DOHH2 (cell line): ENCODE measurements around the gene NBAS.

Source experiments
- H3F3A ChIP-seq: fragments of 200-600 bp; sonication (generic), shearing (Covaris generic); 2 replicates; pipeline ENCODE4 v1.6.0; 2016; ENCODE audit warnings: antibody characterized with exemption, mild to moderate bottlenecking; ENCODE audit not compliant: control insufficient read depth, insufficient read depth
- H3K27ac ChIP-seq: fragments of 200-600 bp; sonication (generic); 2 replicates; pipeline ENCODE4 v1.5.1; 2014; ENCODE audit warnings: low read depth, mild to moderate bottlenecking, low read length, moderate library complexity
- H3K27me3 ChIP-seq: fragments of 200-600 bp; sonication (generic); 2 replicates; pipeline ENCODE4 v1.6.1; 2014; ENCODE audit warnings: mild to moderate bottlenecking, low read length, mixed read lengths; ENCODE audit not compliant: control insufficient read depth
- H3K36me3 ChIP-seq: fragments of 200-600 bp; sonication (generic); 2 replicates; pipeline ENCODE4 v1.6.1; 2014; ENCODE audit warnings: mild to moderate bottlenecking, low read length, moderate library complexity, mixed read lengths; ENCODE audit not compliant: control insufficient read depth
- H3K4me1 ChIP-seq: fragments of 200-600 bp; sonication (generic); 2 replicates; pipeline ENCODE4 v1.6.1; 2014; ENCODE audit warnings: mild to moderate bottlenecking, low read length, mixed read lengths; ENCODE audit not compliant: control insufficient read depth
- H3K4me2 ChIP-seq: fragments of 200-600 bp; sonication (generic); 2 replicates; pipeline ENCODE4 v1.6.0; 2014; ENCODE audit warnings: mild to moderate bottlenecking, low read length, moderate library complexity
- H3K4me3 ChIP-seq: fragments of 200-600 bp; sonication (generic); 2 replicates; pipeline ENCODE4 v1.5.1; 2014; ENCODE audit warnings: mild to moderate bottlenecking, low read length, mixed read lengths
- H3K79me2 ChIP-seq: fragments of 200-600 bp; sonication (generic); 2 replicates; pipeline ENCODE4 v1.6.1; 2014; ENCODE audit warnings: mild to moderate bottlenecking, low read length, mixed read lengths; ENCODE audit not compliant: control insufficient read depth
- H3K9me2 ChIP-seq: fragments of 200-600 bp; sonication (generic); replicated peaks from 2 replicates; pipeline ENCODE4 v1.6.1; 2014; ENCODE audit warnings: mild to moderate bottlenecking, low read length, mixed read lengths; ENCODE audit not compliant: control insufficient read depth
- H3K9me3 ChIP-seq: fragments of 200-600 bp; sonication (generic); 2 replicates; pipeline ENCODE4 v1.6.1; 2014; ENCODE audit warnings: antibody characterized with exemption, low read length, mixed read lengths; ENCODE audit not compliant: control insufficient read depth, insufficient read depth
- H4K20me1 ChIP-seq: fragments of 200-600 bp; sonication (generic); 2 replicates; pipeline ENCODE4 v1.6.0; 2014; ENCODE audit warnings: low read depth, mild to moderate bottlenecking, antibody characterized with exemption, low read length, moderate library complexity; ENCODE audit not compliant: control insufficient read depth, insufficient read depth
- EZH2phosphoT487 ChIP-seq: fragments of 200-600 bp; sonication (generic); IDR thresholded peaks from 2 replicates; pipeline ENCODE4 v1.6.1; 2017; ENCODE audit warnings: borderline replicate concordance, mild to moderate bottlenecking, antibody characterized with exemption, low read length, moderate library complexity, mixed read lengths
- TF ChIP-seq, protein P1 (sequence below): fragments of 200-600 bp; sonication (generic); IDR thresholded peaks from one replicate; pipeline ENCODE4 v1.5.1; 2014; ENCODE audit warnings: antibody characterized with exemption, mild to moderate bottlenecking, low read depth, low read length; ENCODE audit not compliant: poor library complexity, severe bottlenecking

NBAS gene

GRCh38 chr2:15548974-15549373, 12.2 kb downstream of the NBAS start:
- no peak overlapping the region for H3K27ac ChIP-seq
- no peaks in the 10 kb centered on the region for H3F3A ChIP-seq
- no peak for TF ChIP-seq EZH2phosphoT487
- TF ChIP-seq, protein P1, sequence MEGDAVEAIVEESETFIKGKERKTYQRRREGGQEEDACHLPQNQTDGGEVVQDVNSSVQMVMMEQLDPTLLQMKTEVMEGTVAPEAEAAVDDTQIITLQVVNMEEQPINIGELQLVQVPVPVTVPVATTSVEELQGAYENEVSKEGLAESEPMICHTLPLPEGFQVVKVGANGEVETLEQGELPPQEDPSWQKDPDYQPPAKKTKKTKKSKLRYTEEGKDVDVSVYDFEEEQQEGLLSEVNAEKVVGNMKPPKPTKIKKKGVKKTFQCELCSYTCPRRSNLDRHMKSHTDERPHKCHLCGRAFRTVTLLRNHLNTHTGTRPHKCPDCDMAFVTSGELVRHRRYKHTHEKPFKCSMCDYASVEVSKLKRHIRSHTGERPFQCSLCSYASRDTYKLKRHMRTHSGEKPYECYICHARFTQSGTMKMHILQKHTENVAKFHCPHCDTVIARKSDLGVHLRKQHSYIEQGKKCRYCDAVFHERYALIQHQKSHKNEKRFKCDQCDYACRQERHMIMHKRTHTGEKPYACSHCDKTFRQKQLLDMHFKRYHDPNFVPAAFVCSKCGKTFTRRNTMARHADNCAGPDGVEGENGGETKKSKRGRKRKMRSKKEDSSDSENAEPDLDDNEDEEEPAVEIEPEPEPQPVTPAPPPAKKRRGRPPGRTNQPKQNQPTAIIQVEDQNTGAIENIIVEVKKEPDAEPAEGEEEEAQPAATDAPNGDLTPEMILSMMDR = no peak
- no peaks in the 10 kb centered on the region for H3K27me3 ChIP-seq
- H3K9me2 ChIP-seq = no peaks in the 10 kb centered on the region
- H3K4me3 ChIP-seq = no peak overlapping the region
- H4K20me1 ChIP-seq = no peaks in the 10 kb centered on the region
- no peaks in the 10 kb centered on the region for H3K79me2 ChIP-seq
- no peaks in the 10 kb centered on the region for H3K9me3 ChIP-seq
- no peak overlapping the region for H3K4me2 ChIP-seq
- H3K36me3 ChIP-seq = peaks cover 4% of the 10 kb centered on the region; the same call in 1 of the 2 replicates
- no peaks in the 10 kb centered on the region for H3K4me1 ChIP-seq

DNA sequence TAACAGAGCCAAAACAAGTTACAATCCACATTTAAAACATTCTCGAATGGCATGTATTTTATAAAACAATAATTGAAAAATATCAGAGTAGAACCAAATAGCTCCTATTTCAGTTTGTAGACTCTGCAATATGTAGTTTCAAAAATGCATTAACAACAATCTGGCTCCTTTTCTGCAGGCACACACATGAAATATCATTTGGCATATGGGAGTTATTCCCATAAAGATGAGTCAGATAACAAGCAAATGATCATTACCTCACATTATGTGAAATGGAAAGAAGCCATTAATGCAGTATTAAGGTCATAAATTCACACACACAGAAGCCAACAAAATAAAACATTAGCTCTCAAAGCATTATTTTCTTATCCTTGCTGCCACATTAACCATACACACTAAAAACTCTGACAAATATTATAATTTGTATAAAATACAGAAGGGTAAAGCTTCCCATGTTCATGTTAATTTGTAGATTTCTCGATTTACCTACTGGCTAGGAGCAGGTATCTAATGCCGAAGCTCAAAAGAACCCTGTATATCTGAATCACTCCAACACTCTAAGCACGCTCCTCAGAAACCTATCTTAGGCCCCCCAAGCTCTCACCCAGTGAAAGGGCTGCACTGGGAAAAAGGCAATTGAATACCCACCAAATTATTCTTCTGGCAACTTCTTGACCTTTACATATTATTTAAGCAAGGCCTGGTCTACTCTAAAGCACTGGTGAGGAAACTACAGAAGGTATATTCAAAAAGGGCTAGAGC, 13.8 kb downstream of the NBAS start:
- peaks cover 1% of the 10 kb centered on the region; the same call in 1 of the 2 replicates for H3K36me3 ChIP-seq
- H3K4me1 ChIP-seq = no peaks in the 10 kb centered on the region
- H3K27ac ChIP-seq = no peak overlapping the region
- H4K20me1 ChIP-seq = no peaks in the 10 kb centered on the region
- H3K9me2 ChIP-seq = no peaks in the 10 kb centered on the region
- H3K79me2 ChIP-seq = no peaks in the 10 kb centered on the region
- no peaks in the 10 kb centered on the region for H3F3A ChIP-seq
- no peak overlapping the region for H3K4me2 ChIP-seq
- TF ChIP-seq, protein P1 = no peak
- TF ChIP-seq EZH2phosphoT487 = no peak
- no peaks in the 10 kb centered on the region for H3K9me3 ChIP-seq
- H3K4me3 ChIP-seq = no peak overlapping the region
- H3K27me3 ChIP-seq = no peaks in the 10 kb centered on the region

DNA sequence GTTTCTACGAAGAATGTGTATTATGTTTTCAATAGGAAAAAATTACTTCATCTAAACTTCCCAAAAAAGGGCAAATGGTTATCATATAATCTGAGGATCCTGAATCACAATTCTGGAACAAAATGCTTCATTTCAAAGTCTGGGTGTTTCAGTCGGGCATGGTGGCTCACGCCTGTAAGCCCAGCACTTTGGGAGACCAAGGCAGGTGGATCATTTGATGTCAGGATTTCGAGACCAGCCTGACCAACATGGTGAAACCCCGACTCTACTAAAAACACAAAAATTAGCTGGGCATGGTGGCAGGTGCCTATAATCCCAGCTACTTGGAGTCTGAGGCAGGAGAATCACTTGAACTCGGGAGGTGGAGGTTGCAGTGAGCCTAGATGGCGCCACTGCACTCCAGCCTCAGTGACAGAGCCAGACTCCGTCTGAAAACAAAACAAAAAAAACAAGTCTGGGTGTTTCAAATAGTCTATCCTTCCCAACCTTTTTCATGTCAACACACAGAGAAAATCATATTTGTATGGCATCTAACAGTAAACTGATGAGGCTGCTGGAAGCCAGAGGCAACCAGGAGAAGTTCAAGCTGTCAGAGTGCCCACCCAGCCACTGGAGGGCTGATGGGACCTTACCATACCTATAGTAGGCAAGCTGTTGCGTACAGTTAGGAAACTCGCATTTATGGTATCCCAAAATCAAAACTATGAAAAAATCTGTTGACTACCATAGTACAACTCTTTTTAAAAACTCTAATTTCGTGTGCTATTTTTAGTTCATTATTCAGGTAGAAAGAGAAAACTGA, 14.6 kb downstream of the NBAS start:
- Histone ChIP-seq H3K9me2 (no peaks in the 10 kb centered on the region), H3K4me2 (no peak overlapping the region), H3K27ac (no peak overlapping the region), H3K4me1 (no peaks in the 10 kb centered on the region), H3K36me3 (no peaks in the 10 kb centered on the region), H4K20me1 (no peaks in the 10 kb centered on the region), H3K4me3 (no peak overlapping the region), H3K9me3 (no peaks in the 10 kb centered on the region), H3K27me3 (no peaks in the 10 kb centered on the region), H3K79me2 (no peaks in the 10 kb centered on the region), H3F3A (no peaks in the 10 kb centered on the region)
- no peak for TF ChIP-seq EZH2phosphoT487
- TF ChIP-seq, protein P1 = peak; percentile 71
